Measurements from ENCODE around the gene SP110. TPM values are rescaled to one million over a fixed set of nuclear protein-coding genes. Genes with fewer than 3 reads are reported as not detected.

SP110 gene
- total and polyA plus RNA-seq, 2 of the 8 experiments (the other 6 are each of a cell fraction or from before 2014, with no cell fraction given), result 3.1 to 7.1 TPM

GRCh38 chr2:230178546-230179485 is 41.0 kb downstream of the SP110 start:
- Histone ChIP-seq H3K14ac (ENCODE audit: insufficient read length) (no peak overlapping the region), H3K27ac (ENCODE audit: low read depth, low read length) (no peak overlapping the region), H2AFZ (ENCODE audit: low read length) (no peak overlapping the region), H4K91ac (replicated peaks; ENCODE audit: insufficient read length, low read length) (no peak overlapping the region), H2BK12ac (ENCODE audit: low read depth, low read length) (no peak overlapping the region), H2BK5ac (ENCODE audit: low read depth, low read length) (no peak overlapping the region), H3K4me1 (replicated peaks in 1 of 4; ENCODE audit: control insufficient read depth in 3 of 4, insufficient read depth in 4 of 4, low read length in 3 of 4) (peaks cover 0 to 9% (median 3%) of the 10 kb centered on the region in 4 experiments; a peak in 5 of 7 replicates), H4K20me1 (replicated peaks in 1 of 2; ENCODE audit: control insufficient read depth in 1 of 2, insufficient read depth in 2 of 2, low read length in 2 of 2) (no peaks in the 10 kb centered on the region), H4K5ac (ENCODE audit: insufficient read length, low read depth, low read length) (no peak overlapping the region), H3K9me3 (ENCODE audit: insufficient read depth in 2 of 2, low read depth in 1 of 2, low read length in 1 of 2) (0 out of 4 replicates have a peak, but pooled peaks cover 0 to 2% of the 10 kb centered on the region in 2 experiments), H3K4me3 (ENCODE audit: extremely low read depth in 1 of 4, insufficient read depth in 2 of 4, low read depth in 3 of 4, low read length in 4 of 4) (no peak overlapping the region), H2BK15ac (ENCODE audit: low read length) (no peak overlapping the region), H3K56ac (replicated peaks; ENCODE audit: insufficient read length, low read depth, low read length) (no peak overlapping the region), H3K9ac (replicated peaks in 1 of 4; ENCODE audit: extremely low read depth in 1 of 4, low read depth in 3 of 4, low read length in 3 of 4) (no peak overlapping the region), H2BK20ac (ENCODE audit: low read length) (no peak overlapping the region), H3K79me2 (ENCODE audit: control insufficient read depth in 1 of 2, insufficient read depth in 2 of 2, low read length in 2 of 2) (no peaks in the 10 kb centered on the region), H2AK5ac (ENCODE audit: low read depth, low read length) (no peak overlapping the region), H3K4ac (replicated peaks; ENCODE audit: insufficient read length, low read depth, low read length) (no peak overlapping the region), H3K23ac (ENCODE audit: insufficient read length) (no peak overlapping the region), H3K36me3 (ENCODE audit: control insufficient read depth in 2 of 4, insufficient read depth in 4 of 4, low read length in 3 of 4) (no peaks in the 10 kb centered on the region), H3K4me2 (ENCODE audit: insufficient read depth in 1 of 2, low read depth in 2 of 2, low read length in 2 of 2) (no peak overlapping the region), H3K27me3 (replicated peaks in 1 of 4; ENCODE audit: control insufficient read depth in 3 of 4, extremely low read depth in 1 of 4, insufficient read depth in 3 of 4, low read length in 3 of 4) (no peaks in the 10 kb centered on the region), H2BK120ac (replicated peaks; ENCODE audit: low read depth, low read length) (no peak overlapping the region), H3K79me1 (ENCODE audit: low read depth, low read length) (no peaks in the 10 kb centered on the region), H4K8ac (ENCODE audit: extremely low read depth, insufficient read depth, low read length) (no peak overlapping the region), H3K18ac (ENCODE audit: extremely low read depth, low read length) (no peak overlapping the region), H3K23me2 (ENCODE audit: low read depth, low read length) (no peaks in the 10 kb centered on the region)
- ChIA-PET CTCF (ENCODE audit: partially characterized antibody) (interaction anchor here (0.7 to 1.5 kb wide), 5 partner anchors 10 to 112 kb away, joined by 3 to 6 read pairs (median 4); no protein-coding TSS in a partner anchor), POLR2A (ENCODE audit: partially characterized antibody) (no interaction called here)
- DNase-seq (ENCODE audit: low read depth in 1 of 2, low spot score in 2 of 2) (no peak), FAIRE-seq (no peak)
- TF ChIP-seq SIRT6 (IDR thresholded peaks at IDR 0.05; ENCODE audit: low read length) (no peak), SP1 (IDR thresholded peaks at IDR 0.05; ENCODE audit: low read depth, low read length) (no peak), RXRA (IDR thresholded peaks at IDR 0.05; ENCODE audit: insufficient read depth, low read depth, low read length) (no peak)
- 82% methylated on average over 6 of the region's 7 CpGs; no CpG with 5 or more reads in 1 of the 2 experiments for WGBS, 2 experiments (ENCODE audit: extremely low coverage in 1 of 2, insufficient coverage in 1 of 2, insufficient read length in 1 of 2, insufficient replicate concordance in 2 of 2, low coverage in 1 of 2, low lambda C conversion rate in 2 of 2, missing lambda C conversion rate in 1 of 2)
